Esophagus squamous epithelium (tissue), 5 donors: ENCODE results near the gene ZNF70. TPM values are rescaled to one million over a fixed set of nuclear protein-coding genes. Genes with fewer than 3 reads are reported as not detected.
A peak's percentile ranks its signal among the peaks of the same experiment; 100 is the strongest.

Experiments used
- DNase-seq: peaks from one replicate; lab custom pipeline; 2025; lab: John Stamatoyannopoulos, UW
- H3K27ac ChIP-seq, 4 donors: fragments of 200-600 bp; sonication (generic); one replicate each; pipeline ENCODE4 v1.5.1; 2016 to 2019; ENCODE audit warnings: mild to moderate bottlenecking in 1 of 4
- H3K27me3 ChIP-seq, 4 donors: fragments of 200-600 bp; sonication (generic); 1 replicate in 3 of 4; 2 replicates in 1 of 4; pipeline versions ENCODE4 v1.5.1 to v1.6.0; 2017 to 2021; ENCODE audit warnings: antibody characterized with exemption in 1 of 4
- H3K36me3 ChIP-seq, 3 donors: fragments of 200-600 bp; sonication (generic); one replicate each; pipeline ENCODE4 v1.5.1; 2016 to 2019
- H3K4me1 ChIP-seq, 3 donors: fragments of 200-600 bp; sonication (generic); one replicate each; pipeline ENCODE4 v1.5.1; 2017 to 2019
- H3K4me3 ChIP-seq, 4 donors: fragments of 200-600 bp; sonication (generic); 1 replicate in 3 of 4; 2 replicates in 1 of 4; pipeline ENCODE4 v1.5.1; 2016 to 2019; ENCODE audit warnings: mild to moderate bottlenecking in 2 of 4, moderate library complexity in 1 of 4
- H3K9me3 ChIP-seq, 3 donors: fragments of 200-600 bp; sonication (generic); one replicate each; pipeline ENCODE4 v1.5.1; 2016 to 2019
- CTCF ChIP-seq, 6 experiments: fragments of 450-650 bp in 4 of 6; fragments of 200-600 bp in 2 of 6; sonication (generic) in 2 of 6; IDR thresholded peaks; one replicate each; pipeline ENCODE4 v1.5.1; 2016 to 2019; ENCODE audit warnings: antibody characterized with exemption in 6 of 6, mild to moderate bottlenecking in 4 of 6, moderate library complexity in 4 of 6
- POLR2A ChIP-seq, 4 donors: fragments of 450-650 bp; IDR thresholded peaks; one replicate each; pipeline ENCODE4 v1.6.1; 2017; ENCODE audit warnings: antibody characterized with exemption in 4 of 4, mild to moderate bottlenecking in 4 of 4, moderate library complexity in 3 of 4
- WGBS, 2 donors: methylation state at CpG; one replicate each; pipeline ENCODE4 v1.1.5; 2018; 5-methylcytosine and 5-hydroxymethylcytosine counted together
- intact Hi-C: fragments of 100-400 bp; cut with DNase I; formaldehyde crosslinking; loops from one replicate; pipeline ENCODE4 v1.15.0; 2022
- total RNA-seq, 4 donors: library from RNA; depleted of rRNA; stranded (reverse); fragments of >200 nt; gene quantifications; one replicate each; pipeline ENCODE4 v1.1.0, GENCODE V29; 2016
- donor health status: DM: yes; HTN: yes; CAD: no.

ZNF70 gene
- total RNA-seq, 4 donors from 2014 or later = 0.91 to 2.7 (median 1.1) TPM

- H3K9me3 ChIP-seq = no peaks in the 10 kb centered on the region
- WGBS, 2 donors = no CpG with 5 or more reads among the region's 27 CpGs
- H3K4me1 ChIP-seq = peaks cover 13 to 92% (median 38%) of the 10 kb centered on the region in 3 donors
- no peak for DNase-seq
- H3K4me3 ChIP-seq = peak overlapping the region; percentile 57 to 84 (median 72)
- H3K27ac ChIP-seq = peak overlapping the region; percentile 80 to 91 (median 89)
- intact Hi-C loops = loop anchor here (5.0 kb wide), 1 partner anchor 80 kb away; no protein-coding TSS in a partner anchor
- H3K36me3 ChIP-seq = peaks cover 0 to 27% (median 0%) of the 10 kb centered on the region in 3 donors
- no peak for TF ChIP-seq POLR2A (IDR thresholded peaks at IDR 0.05)
- TF ChIP-seq CTCF (IDR thresholded peaks at IDR 0.05) = no peak
- no peaks in the 10 kb centered on the region for H3K27me3 ChIP-seq
Measured at GRCh38 chr22:23767303-23767672, 16.4 kb upstream of the ZNF70 start.

- intact Hi-C loops = loop anchor here (5.0 kb wide), 1 partner anchor 82 kb away; no protein-coding TSS in a partner anchor
- Histone ChIP-seq H3K9me3 (no peaks in the 10 kb centered on the region), H3K27me3 (no peaks in the 10 kb centered on the region), H3K36me3 (peaks cover 0 to 27% (median 0%) of the 10 kb centered on the region in 3 donors), H3K27ac (no peak overlapping the region), H3K4me1 (peaks cover 13 to 72% (median 29%) of the 10 kb centered on the region in 3 donors), H3K4me3 (no peak overlapping the region)
- no peak for TF ChIP-seq POLR2A (IDR thresholded peaks at IDR 0.05)
- TF ChIP-seq CTCF (IDR thresholded peaks at IDR 0.05) = no peak
- 82 to 90% methylated on average over 3 to 5 of the region's 9 CpGs for WGBS, 2 donors
- DNase-seq = no peak
Measured at GRCh38 chr22:23764899-23765881, 14.3 kb upstream of the ZNF70 start.

GRCh38 chr22:23763954-23764353 is 13.0 kb upstream of the ZNF70 start:
- intact Hi-C loops = no loop called here
- WGBS, 2 donors = 64 to 76% methylated on average over 5 to 6 of the region's 7 CpGs
- no peaks in the 10 kb centered on the region for H3K9me3 ChIP-seq
- DNase-seq = no peak
- no peak overlapping the region for H3K27ac ChIP-seq
- peaks cover 13 to 66% (median 26%) of the 10 kb centered on the region in 3 donors for H3K4me1 ChIP-seq
- H3K36me3 ChIP-seq = peaks cover 0 to 27% (median 0%) of the 10 kb centered on the region in 3 donors
- H3K27me3 ChIP-seq = no peaks in the 10 kb centered on the region
- H3K4me3 ChIP-seq = no peak overlapping the region
- TF ChIP-seq POLR2A (IDR thresholded peaks at IDR 0.05) = no peak
- TF ChIP-seq CTCF (IDR thresholded peaks at IDR 0.05) = no peak

- no peak for DNase-seq
- WGBS, 2 donors = 0 to 39% methylated on average over 1 to 8 of the region's 17 CpGs
- Histone ChIP-seq H3K36me3 (peaks cover 0 to 27% (median 0%) of the 10 kb centered on the region in 3 donors), H3K27ac (no peak overlapping the region), H3K27me3 (no peaks in the 10 kb centered on the region), H3K4me1 (peaks cover 9 to 62% (median 23%) of the 10 kb centered on the region in 3 donors), H3K4me3 (peak overlapping the region in 2 of 4 donors; percentile 18 to 44), H3K9me3 (no peaks in the 10 kb centered on the region)
- TF ChIP-seq POLR2A (IDR thresholded peaks at IDR 0.05) = no peak
- intact Hi-C loops = no loop called here
Measured at GRCh38 chr22:23763579-23763945, 12.7 kb upstream of the ZNF70 start.

GRCh38 chr22:23762842-23763578 is 12.1 kb upstream of the ZNF70 start, which contains the start of gene C22orf15:
Gene C22orf15 (plus strand): TSS chr22:23762990. CDS start chr22:23763307, 317 bp downstream.
- intact Hi-C loops = no loop called here
- Histone ChIP-seq H3K27ac (no peak within 1 kb of the TSS), H3K4me3 (peak within 1 kb of the TSS in 2 of 4 donors; percentile 18 to 44), H3K4me1 (peaks cover 6 to 56% (median 20%) of the 10 kb centered on the region in 3 donors), H3K9me3 (no peaks in the 10 kb centered on the region), H3K27me3 (no peaks in the 10 kb centered on the region), H3K36me3 (peaks cover 0 to 27% (median 0%) of the 10 kb centered on the region in 3 donors)
- WGBS, 2 donors = 51% methylated on average over 5 of the region's 23 CpGs; no CpG with 5 or more reads in 1 of the 2 donors
- DNase-seq = no peak
- TF ChIP-seq POLR2A (IDR thresholded peaks at IDR 0.05) (no peak), CTCF (IDR thresholded peaks at IDR 0.05) (no peak)
